Vagina (tissue), 2 donors: ENCODE results near the gene ACADS. TPM values are rescaled to one million over a fixed set of nuclear protein-coding genes. Genes with fewer than 3 reads are reported as not detected.

Experiments
- DNase-seq, 2 donors: peaks; one replicate each; pipeline ENCODE4 v3.0.0-alpha.2; 2017; ENCODE audit errors: extremely low spot score in 2 of 2
- H3K27ac ChIP-seq: fragments of 200-600 bp; sonication (generic); one replicate; pipeline ENCODE4 v1.5.1; 2019
- H3K27me3 ChIP-seq: fragments of 200-600 bp; sonication (generic); one replicate; pipeline ENCODE4 v1.5.1; 2019
- H3K36me3 ChIP-seq, 2 donors: fragments of 200-600 bp; sonication (generic); one replicate each; pipeline ENCODE4 v1.5.1; 2017 to 2019
- H3K4me1 ChIP-seq: fragments of 200-600 bp; sonication (generic); one replicate; pipeline ENCODE4 v1.5.1; 2019
- H3K4me3 ChIP-seq, 2 donors: fragments of 200-600 bp; sonication (generic); 1 replicate in 1 of 2; 2 replicates in 1 of 2; pipeline ENCODE4 v1.5.1; 2016 to 2019
- H3K9me3 ChIP-seq: fragments of 200-600 bp; sonication (generic); one replicate; pipeline ENCODE4 v1.5.1; 2019
- POLR2A ChIP-seq, 2 donors: fragments of 450-650 bp; IDR thresholded peaks; one replicate each; pipeline ENCODE4 v1.6.1; 2017; ENCODE audit warnings: antibody characterized with exemption in 2 of 2, mild to moderate bottlenecking in 2 of 2, moderate library complexity in 2 of 2
- POLR2AphosphoS5 ChIP-seq, 2 donors: sonication (generic); formaldehyde crosslinking; IDR thresholded peaks; one replicate each; pipeline ENCODE4 v1.9.0; 2017; ENCODE audit warnings: antibody characterized with exemption in 2 of 2, mild to moderate bottlenecking in 2 of 2, low read depth in 1 of 2; ENCODE audit not compliant: insufficient read depth in 1 of 2
- intact Hi-C: fragments of 100-400 bp; cut with DNase I; formaldehyde crosslinking; loops from one replicate; pipeline ENCODE4 v1.15.1; 2023
- total RNA-seq: library from RNA; depleted of rRNA; stranded (reverse); fragments of >200 nt; gene quantifications from one replicate; pipeline ENCODE4 v1.2.3, GENCODE V29; 2016
- TF ChIP-seq, protein P1 (sequence below), 3 experiments: fragments of 450-650 bp in 2 of 3; fragments of 200-600 bp in 1 of 3; sonication (generic) in 1 of 3; IDR thresholded peaks; one replicate each; pipeline ENCODE4 v1.5.1; 2017 to 2019; ENCODE audit warnings: antibody characterized with exemption in 3 of 3, mild to moderate bottlenecking in 2 of 3, moderate library complexity in 2 of 3

The ACADS gene
- total RNA-seq, 1 donor from 2014 or later = 21.4 TPM

DNA sequence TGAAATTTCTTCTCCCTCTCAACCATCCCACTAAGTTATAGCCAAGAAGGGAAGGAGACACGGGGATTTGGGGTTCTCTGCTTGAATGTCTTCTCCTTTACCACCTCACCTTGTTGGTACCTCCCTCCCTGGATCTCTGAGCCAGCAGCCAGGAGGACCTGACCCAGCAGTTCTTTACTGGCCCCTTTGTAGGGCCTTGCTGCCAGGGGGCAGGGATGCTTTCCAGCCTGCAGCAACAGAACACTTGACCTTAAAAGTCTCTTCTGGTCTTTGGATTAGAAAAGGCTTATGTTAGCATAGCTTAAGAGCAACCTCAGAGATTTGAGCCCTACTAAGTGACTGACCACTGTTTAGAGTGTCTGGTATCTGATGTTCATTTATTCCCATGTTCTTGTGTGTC, 28.3 kb upstream of the ACADS start:
- TF ChIP-seq POLR2A (IDR thresholded peaks at IDR 0.05) (no peak), POLR2AphosphoS5 (IDR thresholded peaks at IDR 0.05; ENCODE audit: insufficient read depth in 1 of 2, low read depth in 1 of 2) (no peak)
- TF ChIP-seq, protein P1, sequence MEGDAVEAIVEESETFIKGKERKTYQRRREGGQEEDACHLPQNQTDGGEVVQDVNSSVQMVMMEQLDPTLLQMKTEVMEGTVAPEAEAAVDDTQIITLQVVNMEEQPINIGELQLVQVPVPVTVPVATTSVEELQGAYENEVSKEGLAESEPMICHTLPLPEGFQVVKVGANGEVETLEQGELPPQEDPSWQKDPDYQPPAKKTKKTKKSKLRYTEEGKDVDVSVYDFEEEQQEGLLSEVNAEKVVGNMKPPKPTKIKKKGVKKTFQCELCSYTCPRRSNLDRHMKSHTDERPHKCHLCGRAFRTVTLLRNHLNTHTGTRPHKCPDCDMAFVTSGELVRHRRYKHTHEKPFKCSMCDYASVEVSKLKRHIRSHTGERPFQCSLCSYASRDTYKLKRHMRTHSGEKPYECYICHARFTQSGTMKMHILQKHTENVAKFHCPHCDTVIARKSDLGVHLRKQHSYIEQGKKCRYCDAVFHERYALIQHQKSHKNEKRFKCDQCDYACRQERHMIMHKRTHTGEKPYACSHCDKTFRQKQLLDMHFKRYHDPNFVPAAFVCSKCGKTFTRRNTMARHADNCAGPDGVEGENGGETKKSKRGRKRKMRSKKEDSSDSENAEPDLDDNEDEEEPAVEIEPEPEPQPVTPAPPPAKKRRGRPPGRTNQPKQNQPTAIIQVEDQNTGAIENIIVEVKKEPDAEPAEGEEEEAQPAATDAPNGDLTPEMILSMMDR (IDR thresholded peaks at IDR 0.05) = no peak
- Histone ChIP-seq H3K4me3 (no peak overlapping the region), H3K9me3 (no peaks in the 10 kb centered on the region), H3K27ac (no peak overlapping the region), H3K27me3 (no peaks in the 10 kb centered on the region), H3K36me3 (peaks cover 0 to 75% of the 10 kb centered on the region in 2 donors), H3K4me1 (peaks cover 13% of the 10 kb centered on the region)
- intact Hi-C loops = no loop called here
- DNase-seq = no peak

DNA sequence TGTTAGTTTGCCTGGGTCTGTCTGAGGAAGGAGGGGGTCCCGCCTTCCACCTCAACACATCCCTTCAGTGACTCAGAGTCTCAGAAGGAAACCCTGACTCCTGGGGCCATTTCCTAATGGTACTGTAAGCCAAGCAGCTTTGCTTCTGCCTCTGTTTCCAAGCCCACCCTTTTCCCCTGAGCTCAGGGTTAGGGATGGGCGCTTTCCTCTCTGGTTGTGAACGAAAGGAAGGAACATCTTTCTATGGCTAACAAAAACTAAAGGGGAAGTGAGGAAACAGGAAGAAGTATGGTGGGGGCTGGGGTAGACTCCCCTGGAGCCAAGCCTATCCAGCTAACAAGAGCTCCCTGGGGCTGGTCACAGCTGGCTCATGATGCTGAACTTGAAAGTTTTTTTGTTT, 27.0 kb upstream of the ACADS start:
- Histone ChIP-seq H3K4me1 (no peaks in the 10 kb centered on the region), H3K9me3 (no peaks in the 10 kb centered on the region), H3K4me3 (no peak overlapping the region), H3K27ac (no peak overlapping the region), H3K27me3 (no peaks in the 10 kb centered on the region), H3K36me3 (peaks cover 0 to 71% of the 10 kb centered on the region in 2 donors)
- TF ChIP-seq POLR2AphosphoS5 (IDR thresholded peaks at IDR 0.05; ENCODE audit: insufficient read depth in 1 of 2, low read depth in 1 of 2) (no peak), POLR2A (IDR thresholded peaks at IDR 0.05) (no peak)
- TF ChIP-seq, protein P1 (IDR thresholded peaks at IDR 0.05) = no peak
- no peak for DNase-seq
- intact Hi-C loops = no loop called here

DNA sequence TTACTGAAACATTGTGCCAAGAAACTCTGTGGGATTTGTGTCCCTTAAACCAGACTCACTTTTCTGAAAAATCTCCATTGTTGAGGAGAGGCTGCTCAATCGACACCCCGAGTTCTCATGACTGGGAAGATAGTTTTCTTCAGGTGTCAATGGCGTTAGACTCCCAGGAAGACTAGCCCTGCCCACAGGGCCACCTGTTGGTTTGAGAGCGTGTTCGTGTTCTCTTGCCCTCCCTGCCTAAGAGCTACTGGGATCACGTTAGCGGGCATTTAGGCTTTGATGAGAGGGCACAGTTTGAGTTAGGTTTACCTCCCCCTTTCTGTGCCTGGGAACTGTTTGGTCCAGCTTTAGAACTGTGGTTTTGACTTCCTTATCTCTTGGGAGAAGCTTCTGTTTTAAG, 26.1 kb upstream of the ACADS start:
- Histone ChIP-seq H3K27ac (no peak overlapping the region), H3K27me3 (no peaks in the 10 kb centered on the region), H3K9me3 (no peaks in the 10 kb centered on the region), H3K4me3 (no peak overlapping the region), H3K4me1 (no peaks in the 10 kb centered on the region), H3K36me3 (peaks cover 0 to 63% of the 10 kb centered on the region in 2 donors)
- TF ChIP-seq, protein P1 (IDR thresholded peaks at IDR 0.05) = no peak
- TF ChIP-seq POLR2AphosphoS5 (IDR thresholded peaks at IDR 0.05; ENCODE audit: insufficient read depth in 1 of 2, low read depth in 1 of 2) (no peak), POLR2A (IDR thresholded peaks at IDR 0.05) (no peak)
- intact Hi-C loops = no loop called here
- DNase-seq = no peak

DNA sequence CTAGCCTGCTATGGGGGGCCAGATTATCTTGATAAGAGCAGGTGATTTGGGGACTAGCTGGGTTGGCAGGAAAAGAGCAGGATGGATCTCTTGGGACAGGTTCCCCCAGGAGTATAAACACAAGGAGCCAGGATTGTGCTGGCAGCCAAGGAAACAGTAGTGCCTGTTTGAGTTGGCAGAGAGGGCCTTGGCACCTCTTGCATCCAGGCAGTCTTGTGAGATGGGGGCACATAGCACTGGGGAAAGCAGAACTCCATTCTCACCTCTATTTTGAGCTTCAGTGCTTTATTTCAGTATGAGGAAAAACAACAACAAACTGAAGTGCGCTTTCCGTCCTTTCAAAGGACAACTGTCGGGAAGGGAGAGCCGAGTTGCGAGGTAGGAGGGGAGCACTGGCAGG, 24.7 kb upstream of the ACADS start:
- H3K27me3 ChIP-seq = no peaks in the 10 kb centered on the region
- no peak overlapping the region for H3K27ac ChIP-seq
- peaks cover 0 to 50% of the 10 kb centered on the region in 2 donors for H3K36me3 ChIP-seq
- no peak for DNase-seq
- no peaks in the 10 kb centered on the region for H3K9me3 ChIP-seq
- H3K4me1 ChIP-seq = no peaks in the 10 kb centered on the region
- H3K4me3 ChIP-seq = no peak overlapping the region
- no peak for TF ChIP-seq POLR2AphosphoS5 (IDR thresholded peaks at IDR 0.05; ENCODE audit: insufficient read depth in 1 of 2, low read depth in 1 of 2)
- TF ChIP-seq, protein P1 (IDR thresholded peaks at IDR 0.05) = no peak
- no peak for TF ChIP-seq POLR2A (IDR thresholded peaks at IDR 0.05)
- intact Hi-C loops = no loop called here

DNA sequence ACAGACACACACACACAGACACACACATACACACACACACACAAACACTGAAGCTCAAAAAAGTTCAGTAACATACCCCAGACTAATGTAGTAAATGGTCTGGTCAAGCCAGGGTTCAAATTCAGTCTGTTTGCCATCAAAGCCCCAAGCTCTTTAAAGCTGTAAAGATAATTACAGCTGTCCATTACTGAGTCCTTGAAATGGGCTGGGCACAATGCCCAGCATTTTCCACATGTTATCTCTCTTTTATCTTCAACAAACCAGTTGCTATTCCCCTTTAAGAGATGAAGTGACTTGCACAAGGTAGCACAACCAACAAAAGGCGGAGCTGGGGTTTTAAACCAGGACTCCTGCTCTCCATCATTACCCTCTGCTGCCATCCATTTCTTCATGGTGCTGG, 23.0 kb upstream of the ACADS start:
- no peak for DNase-seq
- no peak overlapping the region for H3K27ac ChIP-seq
- H3K9me3 ChIP-seq = no peaks in the 10 kb centered on the region
- intact Hi-C loops = no loop called here
- H3K4me3 ChIP-seq = no peak overlapping the region
- no peaks in the 10 kb centered on the region for H3K27me3 ChIP-seq
- H3K36me3 ChIP-seq = peaks cover 0 to 33% of the 10 kb centered on the region in 2 donors
- no peak for TF ChIP-seq POLR2A (IDR thresholded peaks at IDR 0.05)
- TF ChIP-seq, protein P1 (IDR thresholded peaks at IDR 0.05) = no peak
- no peak for TF ChIP-seq POLR2AphosphoS5 (IDR thresholded peaks at IDR 0.05; ENCODE audit: insufficient read depth in 1 of 2, low read depth in 1 of 2)
- H3K4me1 ChIP-seq = no peaks in the 10 kb centered on the region
